HEK293 (cell line): ENCODE data around the gene GNG7.

Source experiments
- PRDM1 ChIP-seq: fragments of 450-650 bp; formaldehyde crosslinking; IDR thresholded peaks from 2 replicates; pipeline ENCODE4; 2016; ENCODE audit warnings: missing biosample characterization, missing genetic modification characterization
- WT1 ChIP-seq: fragments of 450-650 bp; formaldehyde crosslinking; IDR thresholded peaks from 2 replicates; pipeline ENCODE4 v1.5.1; 2016; ENCODE audit warnings: missing biosample characterization, missing genetic modification characterization
- YY1 ChIP-seq: fragments of 450-650 bp; formaldehyde crosslinking; IDR thresholded peaks from 2 replicates; pipeline ENCODE4 v1.5.1; 2018; ENCODE audit warnings: missing biosample characterization, missing genetic modification characterization
- ZNF121 ChIP-seq: fragments of 450-650 bp; formaldehyde crosslinking; IDR thresholded peaks from 2 replicates; pipeline ENCODE4 v1.5.1; 2016; ENCODE audit warnings: missing biosample characterization, missing genetic modification characterization
- ZNF366 ChIP-seq: fragments of 450-650 bp; formaldehyde crosslinking; conservative IDR thresholded peaks from 2 replicates; pipeline ENCODE4 v1.5.1; 2016; ENCODE audit warnings: missing biosample characterization, missing genetic modification characterization
- ZNF843 ChIP-seq: fragments of 450-650 bp; formaldehyde crosslinking; IDR thresholded peaks from 2 replicates; pipeline ENCODE4 v1.5.1; 2016; ENCODE audit warnings: missing biosample characterization, missing genetic modification characterization
- TF ChIP-seq, protein P1 (sequence below): fragments of 450-650 bp; formaldehyde crosslinking; IDR thresholded peaks from 2 replicates; pipeline ENCODE4 v1.5.1; 2016; ENCODE audit warnings: missing biosample characterization, missing genetic modification characterization
- TF ChIP-seq, protein P2 (sequence below): fragments of 450-650 bp; formaldehyde crosslinking; IDR thresholded peaks from 2 replicates; pipeline ENCODE4 v1.5.1; 2017; ENCODE audit warnings: missing biosample characterization, mild to moderate bottlenecking, missing genetic modification characterization, moderate library complexity

DNA sequence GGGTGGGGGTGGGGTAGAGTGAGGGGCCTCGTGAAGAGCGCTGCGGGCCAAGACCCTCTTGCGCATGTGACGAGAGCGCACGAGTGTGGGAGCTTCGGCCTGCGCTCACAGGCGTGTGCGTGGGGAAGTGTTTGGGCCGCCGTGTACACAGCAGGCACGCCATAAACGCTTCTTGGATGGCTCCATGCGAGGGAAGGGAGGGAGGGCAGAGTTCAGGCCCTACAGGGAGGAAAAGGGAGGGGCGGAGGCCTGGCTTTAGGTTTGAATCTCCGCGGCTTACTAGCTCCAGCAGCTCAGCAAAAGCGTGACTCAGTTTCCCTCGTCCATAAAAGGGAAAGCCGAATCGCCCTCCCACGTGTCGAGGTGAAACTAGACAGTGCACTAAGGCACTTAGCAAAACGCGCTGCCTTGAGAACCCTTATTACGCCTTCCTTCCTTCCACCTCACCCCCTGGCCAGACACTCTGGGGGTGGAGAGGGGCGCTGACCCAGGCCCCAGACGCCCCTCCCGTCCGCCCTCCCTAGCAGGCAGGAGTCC is 214.0 kb downstream of the GNG7 start:
- no peak for TF ChIP-seq YY1 (tag by site-specific recombination)
- TF ChIP-seq, protein P1, sequence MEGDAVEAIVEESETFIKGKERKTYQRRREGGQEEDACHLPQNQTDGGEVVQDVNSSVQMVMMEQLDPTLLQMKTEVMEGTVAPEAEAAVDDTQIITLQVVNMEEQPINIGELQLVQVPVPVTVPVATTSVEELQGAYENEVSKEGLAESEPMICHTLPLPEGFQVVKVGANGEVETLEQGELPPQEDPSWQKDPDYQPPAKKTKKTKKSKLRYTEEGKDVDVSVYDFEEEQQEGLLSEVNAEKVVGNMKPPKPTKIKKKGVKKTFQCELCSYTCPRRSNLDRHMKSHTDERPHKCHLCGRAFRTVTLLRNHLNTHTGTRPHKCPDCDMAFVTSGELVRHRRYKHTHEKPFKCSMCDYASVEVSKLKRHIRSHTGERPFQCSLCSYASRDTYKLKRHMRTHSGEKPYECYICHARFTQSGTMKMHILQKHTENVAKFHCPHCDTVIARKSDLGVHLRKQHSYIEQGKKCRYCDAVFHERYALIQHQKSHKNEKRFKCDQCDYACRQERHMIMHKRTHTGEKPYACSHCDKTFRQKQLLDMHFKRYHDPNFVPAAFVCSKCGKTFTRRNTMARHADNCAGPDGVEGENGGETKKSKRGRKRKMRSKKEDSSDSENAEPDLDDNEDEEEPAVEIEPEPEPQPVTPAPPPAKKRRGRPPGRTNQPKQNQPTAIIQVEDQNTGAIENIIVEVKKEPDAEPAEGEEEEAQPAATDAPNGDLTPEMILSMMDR (tag by site-specific recombination) = no peak
- no peak for TF ChIP-seq ZNF366 (tag by site-specific recombination)
- TF ChIP-seq ZNF843 (tag by site-specific recombination) = no peak
- no peak for TF ChIP-seq PRDM1 (tag by site-specific recombination)
- TF ChIP-seq WT1 (tag by site-specific recombination) = no peak
- TF ChIP-seq ZNF121 (tag by site-specific recombination) = no peak
- TF ChIP-seq, protein P2, sequence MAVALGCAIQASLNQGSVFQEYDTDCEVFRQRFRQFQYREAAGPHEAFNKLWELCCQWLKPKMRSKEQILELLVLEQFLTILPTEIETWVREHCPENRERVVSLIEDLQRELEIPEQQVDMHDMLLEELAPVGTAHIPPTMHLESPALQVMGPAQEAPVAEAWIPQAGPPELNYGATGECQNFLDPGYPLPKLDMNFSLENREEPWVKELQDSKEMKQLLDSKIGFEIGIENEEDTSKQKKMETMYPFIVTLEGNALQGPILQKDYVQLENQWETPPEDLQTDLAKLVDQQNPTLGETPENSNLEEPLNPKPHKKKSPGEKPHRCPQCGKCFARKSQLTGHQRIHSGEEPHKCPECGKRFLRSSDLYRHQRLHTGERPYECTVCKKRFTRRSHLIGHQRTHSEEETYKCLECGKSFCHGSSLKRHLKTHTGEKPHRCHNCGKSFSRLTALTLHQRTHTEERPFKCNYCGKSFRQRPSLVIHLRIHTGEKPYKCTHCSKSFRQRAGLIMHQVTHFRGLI (tag by site-specific recombination) = no peak
